Urinary bladder (tissue), 4 donors: Measurements from ENCODE around the gene KIAA0513. TPM values are rescaled to one million over a fixed set of nuclear protein-coding genes. Genes with fewer than 3 reads are reported as not detected.
A peak's percentile ranks its signal among the peaks of the same experiment; 100 is the strongest.

Experiments used
- DNase-seq: peaks from one replicate; pipeline ENCODE4 v3.0.0-alpha.2; 2015; ENCODE audit errors: extremely low spot score
- H3K27ac ChIP-seq: one replicate; pipeline ENCODE4 v1.5.1; 2013; ENCODE audit warnings: low read depth, mild to moderate bottlenecking, moderate library complexity
- H3K36me3 ChIP-seq: one replicate; pipeline ENCODE4 v1.6.1; 2013; ENCODE audit warnings: mild to moderate bottlenecking, moderate library complexity; ENCODE audit not compliant: insufficient read depth
- H3K4me1 ChIP-seq: one replicate; pipeline ENCODE4 v1.6.1; 2013; ENCODE audit warnings: mild to moderate bottlenecking, moderate library complexity; ENCODE audit not compliant: insufficient read depth
- H3K4me3 ChIP-seq: one replicate; pipeline ENCODE4 v1.5.1; 2013; ENCODE audit warnings: low read depth, low read length
- WGBS: extraction: QIAGEN DNeasy Blood & Tissue Kit; methylation state at CpG from one replicate; pipeline ENCODE4 v1.1.7; 2013; 5-methylcytosine and 5-hydroxymethylcytosine counted together
- polyA plus RNA-seq: library from polyadenylated mRNA; stranded (reverse); fragments of 200-250 nt; gene quantifications from one replicate; pipeline ENCODE4 v1.2.3, GENCODE V29; 2013
- total RNA-seq: library from RNA; depleted of rRNA; stranded (reverse); fragments of >200 nt; gene quantifications from one replicate; pipeline ENCODE4 v1.2.3, GENCODE V29; 2014
- donor health status: healthy with polysubstance abuse.
- donor health status: healthy.

The KIAA0513 gene
- total and polyA plus RNA-seq, 2 donors = 9.8 to 19.9 TPM

GRCh38 chr16:85010931-85011845, 16.4 kb upstream of the KIAA0513 start, which contains the start of gene ZDHHC7:
TSS of gene ZDHHC7 (minus strand) at chr16:85011535. CDS start at chr16:84990618, 20,917 bp downstream.
- peak; percentile 58 for DNase-seq
- H3K4me1 ChIP-seq = no peaks in the 10 kb centered on the region
- H3K36me3 ChIP-seq = no peaks in the 10 kb centered on the region
- H3K4me3 ChIP-seq = peak within 1 kb of the TSS; percentile 91
- WGBS = under 1% methylated on average over 86 of the region's 86 CpGs
- peak within 1 kb of the TSS; percentile 89 for H3K27ac ChIP-seq

GRCh38 chr16:85011846-85012284, 15.7 kb upstream of the KIAA0513 start:
- peak overlapping the region; percentile 89 for H3K27ac ChIP-seq
- H3K36me3 ChIP-seq = no peaks in the 10 kb centered on the region
- no peak for DNase-seq
- WGBS = 12% methylated on average over 17 of the region's 17 CpGs
- peak overlapping the region; percentile 91 for H3K4me3 ChIP-seq
- H3K4me1 ChIP-seq = no peaks in the 10 kb centered on the region

GRCh38 chr16:85014311-85014710, 13.3 kb upstream of the KIAA0513 start:
- no peak for DNase-seq
- 64% methylated on average over 2 of the region's 2 CpGs for WGBS
- Histone ChIP-seq H3K27ac (no peak overlapping the region), H3K4me1 (no peaks in the 10 kb centered on the region), H3K36me3 (no peaks in the 10 kb centered on the region), H3K4me3 (no peak overlapping the region)

- no peak for DNase-seq
- no peak overlapping the region for H3K4me3 ChIP-seq
- 85% methylated on average over 5 of the region's 5 CpGs for WGBS
- no peak overlapping the region for H3K27ac ChIP-seq
- no peaks in the 10 kb centered on the region for H3K36me3 ChIP-seq
- no peaks in the 10 kb centered on the region for H3K4me1 ChIP-seq
Observed at GRCh38 chr16:85015481-85016187, 12.0 kb upstream of the KIAA0513 start.

GRCh38 chr16:85017151-85017550, 10.4 kb upstream of the KIAA0513 start:
- Histone ChIP-seq H3K4me3 (no peak overlapping the region), H3K27ac (no peak overlapping the region), H3K36me3 (no peaks in the 10 kb centered on the region), H3K4me1 (no peaks in the 10 kb centered on the region)
- 81% methylated on average over 4 of the region's 4 CpGs for WGBS
- no peak for DNase-seq

- no peaks in the 10 kb centered on the region for H3K4me1 ChIP-seq
- no peaks in the 10 kb centered on the region for H3K36me3 ChIP-seq
- DNase-seq = no peak
- no peak overlapping the region for H3K4me3 ChIP-seq
- WGBS = 79% methylated on average over 8 of the region's 8 CpGs
- no peak overlapping the region for H3K27ac ChIP-seq
Observed at GRCh38 chr16:85017633-85018032, 10.0 kb upstream of the KIAA0513 start.

GRCh38 chr16:85018529-85019236, 8.9 kb upstream of the KIAA0513 start:
- Histone ChIP-seq H3K4me1 (no peaks in the 10 kb centered on the region), H3K4me3 (no peak overlapping the region), H3K27ac (no peak overlapping the region), H3K36me3 (no peaks in the 10 kb centered on the region)
- 84% methylated on average over 19 of the region's 19 CpGs for WGBS
- DNase-seq = no peak

GRCh38 chr16:85019659-85020245, 7.8 kb upstream of the KIAA0513 start:
- WGBS = 34% methylated on average over 9 of the region's 9 CpGs
- Histone ChIP-seq H3K36me3 (no peaks in the 10 kb centered on the region), H3K4me3 (no peak overlapping the region), H3K27ac (no peak overlapping the region), H3K4me1 (no peaks in the 10 kb centered on the region)
- no peak for DNase-seq

- H3K4me1 ChIP-seq = no peaks in the 10 kb centered on the region
- H3K4me3 ChIP-seq = no peak overlapping the region
- no peak for DNase-seq
- H3K36me3 ChIP-seq = no peaks in the 10 kb centered on the region
- H3K27ac ChIP-seq = no peak overlapping the region
- WGBS = 87% methylated on average over 8 of the region's 8 CpGs
Observed at GRCh38 chr16:85025781-85026653, 1.6 kb upstream of the KIAA0513 start.

GRCh38 chr16:85026703-85027102, 892 bp upstream of the KIAA0513 start:
- H3K4me1 ChIP-seq = no peaks in the 10 kb centered on the region
- H3K4me3 ChIP-seq = peak overlapping the region; percentile 81
- no peak for DNase-seq
- WGBS = 47% methylated on average over 4 of the region's 4 CpGs
- no peak overlapping the region for H3K27ac ChIP-seq
- H3K36me3 ChIP-seq = no peaks in the 10 kb centered on the region

- no peaks in the 10 kb centered on the region for H3K36me3 ChIP-seq
- peak overlapping the region; percentile 81 for H3K4me3 ChIP-seq
- 4% methylated on average over 41 of the region's 41 CpGs for WGBS
- H3K4me1 ChIP-seq = no peaks in the 10 kb centered on the region
- peak overlapping the region; percentile 38 for H3K27ac ChIP-seq
- no peak for DNase-seq
Observed at GRCh38 chr16:85027958-85028684, 526 bp downstream of the KIAA0513 start.
